GM18951 (cell line): Measurements from ENCODE around the gene SGTB.
A peak's percentile ranks its signal among the peaks of the same experiment; 100 is the strongest.

ENCODE experiments used
- POLR2A ChIP-seq: IDR thresholded peaks from 4 replicates; pipeline ENCODE4 v1.6.1; 2011; ENCODE audit warnings: mild to moderate bottlenecking; ENCODE audit not compliant: insufficient read length, insufficient read depth; ENCODE audit errors: extremely low read depth
- in situ Hi-C: fragments of 300-500 bp; cut with MboI; formaldehyde crosslinking; loops from one replicate; pipeline ENCODE4 v1.12.0; 2022; ENCODE audit warnings: low sequenced_read_pairs, mixed read lengths, inconsistent platforms; ENCODE audit not compliant: unreplicated experiment

The SGTB gene

GRCh38 chr5:65674749-65675148 is 47.2 kb downstream of the SGTB start:
- in situ Hi-C loops, result no loop called here
- TF ChIP-seq POLR2A, result no peak

- in situ Hi-C loops, result no loop called here
- TF ChIP-seq POLR2A, result no peak
Observed at GRCh38 chr5:65672796-65673195, 49.1 kb downstream of the SGTB start.

GRCh38 chr5:65668696-65669095 is 53.2 kb downstream of the SGTB start:
- TF ChIP-seq POLR2A, result no peak
- in situ Hi-C loops, result no loop called here

GRCh38 chr5:65663804-65664521 is 57.9 kb downstream of the SGTB start:
- no peak for TF ChIP-seq POLR2A
- in situ Hi-C loops, result no loop called here

GRCh38 chr5:65654713-65655112 is 67.2 kb downstream of the SGTB start:
- in situ Hi-C loops, result no loop called here
- TF ChIP-seq POLR2A, result no peak

GRCh38 chr5:65651144-65651543 is 70.8 kb downstream of the SGTB start:
- no peak for TF ChIP-seq POLR2A
- in situ Hi-C loops, result no loop called here

GRCh38 chr5:65647941-65648340 is 74.0 kb downstream of the SGTB start:
- TF ChIP-seq POLR2A, result no peak
- in situ Hi-C loops, result no loop called here

- no peak for TF ChIP-seq POLR2A
- in situ Hi-C loops, result no loop called here
Observed at GRCh38 chr5:65646938-65647337, 75.0 kb downstream of the SGTB start.

- in situ Hi-C loops, result no loop called here
- TF ChIP-seq POLR2A, result no peak
Observed at GRCh38 chr5:65640240-65640639, 81.7 kb downstream of the SGTB start.

- in situ Hi-C loops, result no loop called here
- no peak for TF ChIP-seq POLR2A
Observed at GRCh38 chr5:65630981-65631380, 90.9 kb downstream of the SGTB start.

GRCh38 chr5:65625743-65626142 is 96.2 kb downstream of the SGTB start:
- in situ Hi-C loops, result no loop called here
- TF ChIP-seq POLR2A, result no peak

- TF ChIP-seq POLR2A, result peak; percentile 65
- in situ Hi-C loops, result no loop called here
Observed at GRCh38 chr5:65624571-65625555, 97.0 kb downstream of the SGTB start, which contains the start of the genes SHLD3 and TRAPPC13. SHLD3 (plus strand) TSS chr5:65625027; CDS start chr5:65629588, 4,561 bp downstream. TRAPPC13 (plus strand) TSS chr5:65625027; CDS start chr5:65625061, 34 bp downstream.

- TF ChIP-seq POLR2A, result peak; percentile 71
- in situ Hi-C loops, result no loop called here
Observed at GRCh38 chr5:65624025-65624570, 97.8 kb downstream of the SGTB start, which contains the start of gene TRIM23. TRIM23 (minus strand) TSS chr5:65624333; CDS start chr5:65624274, 59 bp downstream.
